Endothelial cell of umbilical vein (primary cell): ENCODE data around the gene MRPL21.

Experiments
- CTCF ChIP-seq, 2 donors: IDR thresholded peaks; 1 replicate in 1 of 2; 2 replicates in 1 of 2; pipeline ENCODE4 v1.5.1; 2011; ENCODE audit warnings: low read length in 2 of 2, mild to moderate bottlenecking in 2 of 2, moderate library complexity in 2 of 2, control low read depth in 1 of 2, inconsistent platforms in 1 of 2, low read depth in 1 of 2; ENCODE audit not compliant: insufficient read depth in 1 of 2; ENCODE audit errors: extremely low read depth in 1 of 2
- EZH2 ChIP-seq: IDR thresholded peaks from 2 replicates; pipeline ENCODE4 v1.6.1; 2012; ENCODE audit warnings: borderline replicate concordance, low read depth, mild to moderate bottlenecking, moderate library complexity, low read length, inconsistent platforms; ENCODE audit not compliant: severe bottlenecking
- FOS ChIP-seq: IDR thresholded peaks from 2 replicates; pipeline ENCODE4 v1.6.1; 2011; ENCODE audit warnings: mild to moderate bottlenecking, low read length, moderate library complexity, borderline replicate concordance; ENCODE audit not compliant: insufficient read depth
- GATA2 ChIP-seq: IDR thresholded peaks from 2 replicates; pipeline ENCODE4 v1.7.0; 2011; ENCODE audit warnings: low read depth, mild to moderate bottlenecking, moderate library complexity, mixed read lengths, low read length; ENCODE audit not compliant: insufficient read length, insufficient read depth
- JUN ChIP-seq: IDR thresholded peaks from 2 replicates; pipeline ENCODE4 v1.6.1; 2011; ENCODE audit warnings: borderline replicate concordance, low read depth; ENCODE audit not compliant: insufficient read length, insufficient read depth
- MAX ChIP-seq: IDR thresholded peaks from 2 replicates; pipeline ENCODE4 v1.6.1; 2011; ENCODE audit not compliant: insufficient read depth, insufficient read length
- MYC ChIP-seq: IDR thresholded peaks from one replicate; pipeline ENCODE4 v1.6.1; 2011; ENCODE audit warnings: mild to moderate bottlenecking, low read depth, low read length
- POLR2A ChIP-seq: IDR thresholded peaks from 2 replicates; pipeline ENCODE4 v1.6.1; 2012; ENCODE audit warnings: low read depth, mild to moderate bottlenecking, control low read depth, low read length
- POLR2AphosphoS5 ChIP-seq: IDR thresholded peaks from 2 replicates; pipeline ENCODE4 v1.6.1; 2012; ENCODE audit warnings: low read depth, mild to moderate bottlenecking, control low read depth, low read length, moderate library complexity; ENCODE audit not compliant: insufficient read depth

DNA sequence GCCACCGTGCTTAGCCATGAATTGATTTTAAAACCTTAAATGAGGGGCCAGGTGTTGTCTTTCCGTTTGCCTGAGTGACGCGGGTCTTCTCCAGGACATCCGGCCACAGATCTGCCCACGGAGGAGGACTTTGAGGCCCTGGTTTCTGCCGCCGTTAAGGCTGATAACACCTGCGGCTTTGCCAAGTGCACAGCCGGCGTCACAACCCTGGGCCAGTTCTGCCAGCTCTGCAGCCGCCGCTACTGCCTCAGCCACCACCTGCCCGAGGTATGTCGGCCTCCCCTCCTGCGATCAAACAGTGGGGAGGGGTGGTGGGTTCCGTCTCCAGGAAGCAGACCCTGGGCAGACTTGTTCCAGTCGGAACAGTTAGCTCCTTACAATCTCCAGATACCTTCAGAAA lies 34.5 kb upstream of the MRPL21 start:
- no peak for TF ChIP-seq MAX
- TF ChIP-seq CTCF (IDR thresholded peaks at IDR 0.05; ENCODE audit: extremely low read depth in 1 of 2, insufficient read depth in 1 of 2, low read depth in 1 of 2, low read length in 2 of 2), result no peak
- no peak for TF ChIP-seq EZH2
- TF ChIP-seq POLR2AphosphoS5, result no peak
- TF ChIP-seq MYC, result no peak
- no peak for TF ChIP-seq POLR2A
- TF ChIP-seq JUN, result no peak
- no peak for TF ChIP-seq FOS
- no peak for TF ChIP-seq GATA2
